Ovary (tissue), 3 donors: ENCODE data around the gene PGA3.

Source experiments
- CTCF ChIP-seq, 3 donors: fragments of 450-650 bp in 2 of 3; fragments of 200-600 bp in 1 of 3; IDR thresholded peaks; one replicate each; pipeline versions ENCODE4 v1.5.1 to v1.8.0; 2016 to 2022; ENCODE audit warnings: antibody characterized with exemption in 3 of 3, mild to moderate bottlenecking in 1 of 3
- EP300 ChIP-seq: sonication (generic); formaldehyde crosslinking; IDR thresholded peaks from one replicate; pipeline ENCODE4 v1.6.1; 2017; ENCODE audit warnings: antibody characterized with exemption
- POLR2A ChIP-seq: fragments of 450-650 bp; IDR thresholded peaks from one replicate; pipeline ENCODE4 v1.6.1; 2017; ENCODE audit warnings: antibody characterized with exemption, mild to moderate bottlenecking, moderate library complexity
- donor health status: DM: no; HTN: no; CAD: no.

GRCh38 chr11:61157743-61158142 lies 45.6 kb upstream of the PGA3 start:
- no peak for TF ChIP-seq CTCF (IDR thresholded peaks at IDR 0.05)
- TF ChIP-seq POLR2A: no peak
- no peak for TF ChIP-seq EP300
